ENCODE measurements around the gene GAREM1.
"Not testable (repeated sequence)": the region's sequence is repeated elsewhere in the genome, so short reads cannot be mapped to it uniquely, and the experiment has no call there.

The GAREM1 gene

GRCh38 chr18:32326450-32327308 is 144.0 kb downstream of the GAREM1 start:
- no peak for DNase-seq (ENCODE audit: low spot score)

GRCh38 chr18:32324181-32324580 is 146.5 kb downstream of the GAREM1 start:
- no peak for DNase-seq (ENCODE audit: low spot score)

- DNase-seq (ENCODE audit: low spot score), result no peak
These were observed 148.9 kb downstream of the GAREM1 start for GRCh38 chr18:32321826-32322225.

GRCh38 chr18:32319084-32319483 is 151.6 kb downstream of the GAREM1 start:
- DNase-seq (ENCODE audit: low spot score), result no peak

- DNase-seq (ENCODE audit: low spot score), result no peak
These were observed 152.1 kb downstream of the GAREM1 start for GRCh38 chr18:32318581-32318980.

GRCh38 chr18:32317651-32318050 is 153.0 kb downstream of the GAREM1 start:
- no peak for DNase-seq (ENCODE audit: low spot score)

- no peak for DNase-seq (ENCODE audit: low spot score)
These were observed 154.8 kb downstream of the GAREM1 start for GRCh38 chr18:32315881-32316280.

- peak; percentile 18 for DNase-seq (ENCODE audit: low spot score)
These were observed 159.9 kb downstream of the GAREM1 start for GRCh38 chr18:32310774-32311173.

GRCh38 chr18:32310101-32310500 is 160.6 kb downstream of the GAREM1 start:
- DNase-seq (ENCODE audit: low spot score), result no peak

GRCh38 chr18:32308493-32309120 is 162.1 kb downstream of the GAREM1 start:
- peak; percentile 67 for DNase-seq (ENCODE audit: low spot score)

- no peak for DNase-seq (ENCODE audit: low spot score)
These were observed 167.3 kb downstream of the GAREM1 start for GRCh38 chr18:32303400-32303799.

- DNase-seq (ENCODE audit: low spot score), result no peak
These were observed 167.9 kb downstream of the GAREM1 start for GRCh38 chr18:32302806-32303205.

GRCh38 chr18:32301976-32302743 is 168.5 kb downstream of the GAREM1 start:
- no peak for DNase-seq (ENCODE audit: low spot score)

- no peak for DNase-seq (ENCODE audit: low spot score)
These were observed 169.3 kb downstream of the GAREM1 start for GRCh38 chr18:32301361-32301760.

GRCh38 chr18:32300914-32301313 is 169.8 kb downstream of the GAREM1 start:
- DNase-seq (ENCODE audit: low spot score), result no peak

GRCh38 chr18:32299484-32299883 is 171.2 kb downstream of the GAREM1 start:
- no peak for DNase-seq (ENCODE audit: low spot score)

- DNase-seq (ENCODE audit: low spot score), result no peak
These were observed 172.5 kb downstream of the GAREM1 start for GRCh38 chr18:32298171-32298667.

- no peak for DNase-seq (ENCODE audit: low spot score)
These were observed 173.0 kb downstream of the GAREM1 start for GRCh38 chr18:32297579-32298170.

GRCh38 chr18:32296851-32297250 is 173.8 kb downstream of the GAREM1 start:
- no peak for DNase-seq (ENCODE audit: low spot score)

- no peak for DNase-seq (ENCODE audit: low spot score)
These were observed 175.1 kb downstream of the GAREM1 start for GRCh38 chr18:32295604-32296003.

GRCh38 chr18:32293107-32293506 is 177.6 kb downstream of the GAREM1 start:
- DNase-seq (ENCODE audit: low spot score), result no peak

- DNase-seq (ENCODE audit: low spot score), result not testable (repeated sequence)
These were observed 179.1 kb downstream of the GAREM1 start for GRCh38 chr18:32291623-32292022.
